Glutamatergic neuron (in vitro differentiated cells): ENCODE data around the gene CDK11A. TPM values are rescaled to one million over a fixed set of nuclear protein-coding genes. Genes with fewer than 3 reads are reported as not detected.

Experiments
- DNase-seq: peaks from one replicate; pipeline ENCODE4 v3.0.0; 2022
- H3K27ac Mint-ChIP-seq: one replicate; pipeline ENCODE4 v1.8.0; 2020; ENCODE audit warnings: mild to moderate bottlenecking, mixed read lengths, inconsistent platforms; ENCODE audit not compliant: unreplicated experiment
- H3K27me3 Mint-ChIP-seq: one replicate; pipeline ENCODE4 v1.8.0; 2020; ENCODE audit warnings: mild to moderate bottlenecking, moderate library complexity, mixed read lengths, inconsistent platforms; ENCODE audit not compliant: unreplicated experiment
- H3K36me3 Mint-ChIP-seq: one replicate; pipeline ENCODE4 v1.8.0; 2020; ENCODE audit warnings: mild to moderate bottlenecking, mixed read lengths, inconsistent platforms; ENCODE audit not compliant: unreplicated experiment
- H3K4me1 Mint-ChIP-seq: one replicate; pipeline ENCODE4 v1.8.0; 2020; ENCODE audit warnings: mild to moderate bottlenecking, low read depth, mixed read lengths, inconsistent platforms; ENCODE audit not compliant: unreplicated experiment
- H3K4me3 Mint-ChIP-seq: one replicate; pipeline ENCODE4 v1.8.0; 2020; ENCODE audit warnings: mild to moderate bottlenecking, mixed read lengths, inconsistent platforms; ENCODE audit not compliant: unreplicated experiment
- H3K9me3 Mint-ChIP-seq: one replicate; pipeline ENCODE4 v1.8.0; 2020; ENCODE audit warnings: mild to moderate bottlenecking, moderate library complexity, mixed read lengths, inconsistent platforms; ENCODE audit not compliant: unreplicated experiment
- CTCF ChIP-seq: fragments of 200-600 bp; sonication (generic); IDR thresholded peaks from one replicate; pipeline ENCODE4 v1.5.0; 2021; ENCODE audit not compliant: partially characterized antibody, unreplicated experiment
- total RNA-seq: library from RNA; stranded (reverse); fragmentation: NEBNext Ultra II Directional; extraction: Animal tissue kit (Norgen Biotek cat#: 25700); gene quantifications from one replicate; pipeline ENCODE4 v1.2.1, GENCODE V29; 2021; ENCODE audit not compliant: unreplicated experiment

CDK11A gene
- total RNA-seq, 1 donor from 2014 or later: 62.8 TPM

DNA sequence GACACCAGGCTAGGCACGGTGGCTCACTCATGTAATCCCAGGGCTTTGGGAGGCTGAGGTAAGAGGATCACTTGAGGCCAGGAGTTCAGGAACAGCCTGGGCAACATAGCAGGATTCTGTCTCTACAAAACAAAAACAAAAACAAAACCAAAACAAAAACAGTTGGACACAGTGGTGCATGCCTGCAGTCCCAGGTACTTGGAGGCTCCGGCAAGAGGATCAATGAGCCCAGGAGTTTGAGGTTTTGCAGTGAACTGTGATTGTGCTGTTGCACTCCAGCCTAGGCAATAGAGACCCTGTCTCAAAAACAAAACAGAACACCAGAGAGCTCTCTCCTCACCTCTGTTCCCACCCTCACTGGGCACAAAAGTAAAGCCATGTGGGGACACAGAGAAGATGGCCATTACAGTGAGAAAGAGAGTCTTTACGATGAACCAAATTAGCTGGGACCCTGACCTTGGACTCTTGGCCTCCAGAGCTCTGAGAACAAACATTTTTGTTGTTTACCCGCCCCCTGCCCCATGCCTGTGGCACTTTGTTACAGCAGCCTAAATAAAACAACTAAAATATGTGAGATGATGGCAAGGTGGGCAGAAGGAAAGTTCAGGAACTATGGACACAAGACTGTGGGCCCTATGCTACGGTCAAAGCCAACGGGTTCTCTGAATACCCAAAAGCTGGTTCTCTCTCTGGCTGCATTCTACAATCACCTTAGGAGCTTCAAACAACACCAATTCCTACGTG, 44.3 kb upstream of the CDK11A start:
- Mint-ChIP-seq H3K27ac (no peak overlapping the region), H3K36me3 (peaks cover 11% of the 10 kb centered on the region), H3K4me1 (peaks cover 6% of the 10 kb centered on the region), H3K27me3 (peaks cover 3% of the 10 kb centered on the region), H3K9me3 (peaks cover 5% of the 10 kb centered on the region), H3K4me3 (no peak overlapping the region)
- no peak for TF ChIP-seq CTCF
- no peak for DNase-seq

GRCh38 chr1:1764876-1765470, 40.8 kb upstream of the CDK11A start:
- DNase-seq: no peak
- TF ChIP-seq CTCF: no peak
- Mint-ChIP-seq H3K4me1 (peaks cover 6% of the 10 kb centered on the region), H3K4me3 (no peak overlapping the region), H3K36me3 (peaks cover 5% of the 10 kb centered on the region), H3K27me3 (no peaks in the 10 kb centered on the region), H3K9me3 (no peaks in the 10 kb centered on the region), H3K27ac (no peak overlapping the region)

DNA sequence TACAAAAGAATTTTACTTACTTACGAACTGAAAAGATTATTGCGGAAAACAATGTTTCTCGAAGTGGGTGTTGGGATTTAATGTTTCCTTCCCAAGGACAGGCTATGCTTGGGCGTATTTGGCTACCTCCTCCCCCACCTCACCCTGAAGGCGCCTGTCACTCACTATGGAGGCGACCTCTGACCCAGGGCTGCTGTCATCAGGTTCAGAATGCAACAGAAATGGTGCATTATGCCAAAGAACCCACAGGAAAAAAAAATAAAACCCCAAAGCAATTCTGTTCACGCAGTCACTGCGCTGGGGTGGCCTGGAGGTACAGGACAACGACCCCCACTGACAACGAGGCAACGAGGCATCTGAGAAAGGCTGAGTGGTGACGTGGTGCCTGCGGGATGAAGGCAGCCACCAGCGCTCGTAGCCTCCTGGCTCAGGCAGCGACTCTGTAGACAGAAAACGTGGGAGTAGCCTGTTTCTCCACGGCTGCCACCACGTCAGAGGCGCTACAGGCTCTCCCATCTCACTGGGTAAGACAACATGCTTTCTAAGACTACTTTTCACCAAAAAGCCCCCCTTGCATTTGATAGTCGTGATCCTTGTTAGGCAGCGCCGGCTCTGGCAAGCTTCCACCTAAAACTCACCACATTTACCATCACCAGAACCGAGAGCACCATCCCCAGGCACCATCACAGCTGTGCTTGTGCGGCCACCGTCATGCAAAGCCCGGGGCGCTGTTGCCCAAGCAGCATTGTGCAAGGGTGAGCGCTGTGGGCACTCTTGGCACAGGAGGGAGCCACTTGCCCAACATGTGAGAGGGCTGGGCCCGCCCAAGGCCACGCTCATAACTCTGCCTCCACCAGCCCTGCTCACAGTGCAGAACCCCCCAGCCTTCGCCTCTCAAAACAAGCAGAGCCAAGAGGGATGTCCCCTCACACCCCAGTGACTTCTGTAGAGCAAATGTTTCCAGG, 39.8 kb upstream of the CDK11A start:
- no peak for TF ChIP-seq CTCF
- Mint-ChIP-seq H3K27me3 (peaks cover 2% of the 10 kb centered on the region), H3K27ac (peak overlapping the region; percentile 85), H3K9me3 (no peaks in the 10 kb centered on the region), H3K4me1 (peaks cover 6% of the 10 kb centered on the region), H3K36me3 (peaks cover 5% of the 10 kb centered on the region), H3K4me3 (no peak overlapping the region)
- DNase-seq: no peak

GRCh38 chr1:1761504-1762376, 37.6 kb upstream of the CDK11A start:
- Mint-ChIP-seq H3K27ac (no peak overlapping the region), H3K27me3 (peaks cover 5% of the 10 kb centered on the region), H3K4me1 (peaks cover 6% of the 10 kb centered on the region), H3K9me3 (peaks cover 1% of the 10 kb centered on the region), H3K4me3 (no peak overlapping the region), H3K36me3 (no peaks in the 10 kb centered on the region)
- no peak for DNase-seq
- TF ChIP-seq CTCF: no peak
